Measurements from ENCODE around the gene ADAR.

Gene ADAR

DNA sequence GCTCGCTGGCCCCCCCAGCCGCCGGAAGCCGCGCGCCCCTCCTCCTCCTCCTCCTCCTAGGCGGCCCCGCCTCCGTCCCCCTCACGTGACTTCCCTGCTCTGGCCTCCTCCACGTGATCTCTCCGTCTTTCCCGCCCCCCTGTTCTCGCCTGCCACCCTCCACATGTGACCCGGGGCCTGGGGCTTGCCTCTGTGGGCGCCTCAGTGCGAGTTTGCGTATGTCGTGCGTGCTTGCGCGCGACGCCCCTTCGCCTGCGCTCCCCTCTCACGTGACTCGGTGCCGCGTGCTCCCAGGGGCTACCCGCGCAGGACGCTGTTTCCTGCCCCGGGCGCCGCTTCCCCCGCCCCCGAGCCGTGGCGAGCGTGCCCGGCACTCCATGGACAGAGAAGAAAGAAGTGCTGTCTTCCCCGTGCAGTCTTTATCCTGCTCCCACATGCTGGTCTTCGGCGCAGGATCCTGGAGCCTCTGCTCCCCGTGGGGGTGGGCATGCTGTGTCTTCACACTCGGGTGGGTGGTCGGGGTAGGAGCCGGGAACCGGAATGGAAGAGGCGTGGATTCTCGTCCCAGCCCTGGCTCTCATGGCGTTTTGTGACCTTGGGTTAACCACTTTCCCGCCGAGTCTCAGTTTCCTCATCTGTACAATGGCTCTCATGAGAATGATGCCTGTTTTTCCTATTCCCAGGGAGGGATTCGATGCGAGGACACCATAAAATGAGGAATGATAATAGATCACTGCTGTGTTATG, 49.1 kb downstream of the ADAR start:
- DNase-seq (ENCODE audit: low read depth in 2 of 2), result peak; percentile 99

DNA sequence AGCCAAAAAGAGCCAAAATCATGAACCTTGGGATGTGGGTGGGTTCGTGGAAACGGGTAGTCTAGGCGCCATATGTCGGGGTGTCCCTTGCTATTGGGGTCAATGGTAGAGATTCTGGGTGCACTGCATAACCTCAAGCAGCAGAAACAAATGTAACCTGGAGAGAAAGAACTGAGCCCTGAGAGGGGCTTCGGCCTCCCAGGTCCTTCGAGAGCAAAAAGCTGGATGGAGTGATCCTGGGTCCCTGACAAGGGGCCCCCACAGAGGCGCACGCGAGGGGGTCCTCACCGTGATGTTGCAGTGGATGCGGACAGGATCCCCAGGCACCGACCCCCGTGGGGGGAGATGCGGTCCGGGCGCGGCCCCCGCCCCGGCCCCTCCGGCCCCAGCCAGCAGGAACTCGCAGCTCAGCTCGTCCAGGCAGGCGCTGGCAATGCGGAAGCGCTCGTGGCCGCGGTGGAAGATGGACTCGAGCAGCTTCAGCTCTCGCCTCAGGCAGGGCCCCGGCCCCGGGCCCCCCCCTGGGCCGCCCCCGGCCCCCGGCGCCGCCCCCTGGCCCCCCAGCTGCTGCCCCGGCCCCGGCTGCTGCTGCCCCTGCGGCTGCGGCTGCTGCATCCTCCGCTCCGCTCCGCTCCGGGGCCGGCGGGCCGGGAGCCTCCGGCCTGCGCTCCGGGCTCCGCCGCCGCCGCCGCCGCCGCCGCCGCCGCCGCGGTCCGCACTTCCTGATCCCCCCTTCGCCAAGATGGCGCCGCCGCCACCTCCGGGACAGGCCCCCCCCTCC, 49.9 kb downstream of the ADAR start, which contains the start of gene UBE2Q1:
UBE2Q1 (minus strand) TSS at position 724 of the 781 bp plus-strand sequence; CDS start at position 615, 109 bp downstream.
- DNase-seq (ENCODE audit: low read depth in 2 of 2), result no peak

GRCh38 chr1:154557248-154557938, 50.6 kb downstream of the ADAR start:
- DNase-seq (ENCODE audit: low read depth in 2 of 2), result no peak

- no peak for DNase-seq (ENCODE audit: low read depth in 2 of 2)
Observed at GRCh38 chr1:154556422-154556821, 51.6 kb downstream of the ADAR start.

GRCh38 chr1:154553056-154554030, 54.6 kb downstream of the ADAR start:
- no peak for DNase-seq (ENCODE audit: low read depth in 2 of 2)

DNA sequence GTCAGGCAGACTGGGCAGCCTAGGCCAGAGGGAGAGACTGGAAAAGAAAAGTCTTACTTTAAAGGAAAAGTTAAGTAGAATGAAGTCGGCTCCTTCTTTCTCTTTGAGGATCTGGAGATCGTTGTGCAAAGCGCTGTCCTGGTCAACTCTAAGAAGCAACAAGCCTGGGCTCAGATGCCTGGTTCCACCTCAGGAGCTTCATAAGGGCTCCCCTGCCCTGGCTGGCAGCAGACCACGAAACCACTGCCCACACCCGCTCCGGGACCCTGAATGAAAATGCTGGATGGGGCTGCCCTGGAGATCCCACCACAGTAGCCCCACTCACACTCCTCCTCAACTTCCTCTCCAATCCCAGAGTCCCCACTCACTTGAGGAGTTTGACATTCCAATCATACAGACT, 56.0 kb downstream of the ADAR start:
- DNase-seq (ENCODE audit: low read depth in 2 of 2), result no peak

DNA sequence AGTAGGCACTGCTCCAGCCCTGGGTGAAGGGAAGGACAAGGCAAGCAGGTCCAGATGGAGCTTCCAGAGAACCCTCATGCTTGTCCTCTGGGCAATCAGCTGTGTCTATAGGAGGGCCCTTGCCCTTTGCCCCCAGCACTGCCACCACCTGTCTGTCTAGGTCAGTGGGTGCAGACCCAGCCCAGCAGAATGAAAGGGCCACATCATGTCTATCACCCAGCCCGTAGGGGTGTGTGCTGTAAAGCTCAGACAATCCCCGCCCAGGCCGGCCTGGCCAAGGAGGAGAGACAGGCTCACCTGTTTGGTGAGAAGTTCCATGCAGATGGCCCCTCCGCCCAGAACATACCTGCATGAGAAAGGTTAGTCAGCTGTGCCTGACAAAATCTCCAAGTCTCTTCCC, 56.5 kb downstream of the ADAR start:
- no peak for DNase-seq (ENCODE audit: low read depth in 2 of 2)

DNA sequence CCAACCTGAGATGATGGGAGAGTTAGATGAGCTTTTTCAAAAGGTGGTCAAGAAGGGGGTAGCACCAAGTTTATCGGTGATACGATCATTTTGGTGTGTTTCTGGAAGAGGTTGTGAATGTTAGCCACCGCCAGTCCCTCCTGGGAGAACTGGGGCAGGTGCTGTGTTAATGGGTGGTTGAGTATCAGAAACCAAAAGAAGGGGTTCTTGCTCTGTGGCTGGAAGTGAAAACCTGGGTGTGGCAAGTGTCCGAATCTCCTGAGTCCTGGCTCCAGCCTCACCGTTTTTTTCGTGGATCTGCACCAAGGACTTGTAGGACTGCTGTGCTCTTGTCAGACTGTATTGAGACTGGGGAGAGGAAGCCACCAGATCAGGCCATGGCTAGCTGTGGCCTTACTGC, 57.3 kb downstream of the ADAR start:
- DNase-seq (ENCODE audit: low read depth in 2 of 2), result no peak

GRCh38 chr1:154550070-154550469, 57.9 kb downstream of the ADAR start:
- DNase-seq (ENCODE audit: low read depth in 2 of 2), result no peak

- no peak for DNase-seq (ENCODE audit: low read depth in 2 of 2)
Observed at GRCh38 chr1:154549202-154549770, 58.7 kb downstream of the ADAR start.

- no peak for DNase-seq (ENCODE audit: low read depth in 2 of 2)
Observed at GRCh38 chr1:154548028-154548427, 60.0 kb downstream of the ADAR start.

DNA sequence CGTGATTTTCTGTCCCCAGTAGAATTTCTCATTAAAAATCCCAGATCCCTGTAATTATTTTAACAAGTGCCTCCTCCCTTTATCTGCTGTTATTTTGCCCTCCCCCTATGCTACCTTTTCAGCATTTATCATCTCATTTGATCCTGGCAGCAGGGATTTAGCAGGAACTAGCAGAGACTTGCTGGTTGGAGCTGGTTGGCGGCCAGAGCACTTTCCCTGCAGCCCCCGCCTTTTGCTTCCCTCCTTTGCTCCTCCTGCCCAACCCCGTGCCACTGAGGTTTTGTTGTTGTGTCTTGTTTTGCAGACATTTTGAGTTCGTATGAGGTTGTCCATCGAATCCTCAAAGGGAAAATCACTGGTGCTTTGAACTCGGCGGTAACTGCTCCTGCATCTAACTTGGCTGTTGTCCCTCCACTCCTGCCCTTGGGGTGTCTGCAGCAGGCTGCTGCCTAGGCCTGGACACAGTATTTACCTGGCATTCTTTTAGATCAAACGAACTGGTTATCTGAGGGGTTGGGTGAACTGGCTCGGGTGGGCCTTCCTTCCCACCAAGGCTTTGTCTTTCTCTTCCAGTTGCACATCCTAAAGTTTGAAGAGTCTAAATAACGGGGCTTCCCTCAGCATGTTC, 60.8 kb downstream of the ADAR start:
- no peak for DNase-seq (ENCODE audit: low read depth in 2 of 2)

- DNase-seq (ENCODE audit: low read depth in 2 of 2), result peak; percentile 18 to 38
Observed at GRCh38 chr1:154546264-154547063, 61.5 kb downstream of the ADAR start.

DNA sequence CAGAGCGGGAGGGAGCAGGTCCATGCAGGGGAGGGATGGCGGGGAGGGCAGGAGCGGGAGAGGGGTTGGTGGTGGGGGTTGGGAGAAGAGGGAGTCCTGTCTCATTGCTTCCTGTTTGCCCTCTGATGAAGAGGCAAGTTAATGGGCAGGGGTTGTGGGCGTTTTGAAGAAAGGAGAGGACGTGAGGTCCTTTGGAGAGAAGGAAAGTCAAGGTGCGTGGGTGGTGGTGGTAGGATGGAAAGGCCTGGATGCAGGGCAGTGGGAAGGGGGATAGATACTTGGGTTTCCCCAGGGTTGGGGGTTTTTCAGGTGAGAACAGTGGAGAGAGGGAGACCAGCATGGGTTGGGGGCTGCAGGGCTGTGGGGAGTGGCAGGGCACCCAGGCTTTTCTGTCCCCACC, 66.8 kb downstream of the ADAR start:
- DNase-seq (ENCODE audit: low read depth in 2 of 2), result no peak

DNA sequence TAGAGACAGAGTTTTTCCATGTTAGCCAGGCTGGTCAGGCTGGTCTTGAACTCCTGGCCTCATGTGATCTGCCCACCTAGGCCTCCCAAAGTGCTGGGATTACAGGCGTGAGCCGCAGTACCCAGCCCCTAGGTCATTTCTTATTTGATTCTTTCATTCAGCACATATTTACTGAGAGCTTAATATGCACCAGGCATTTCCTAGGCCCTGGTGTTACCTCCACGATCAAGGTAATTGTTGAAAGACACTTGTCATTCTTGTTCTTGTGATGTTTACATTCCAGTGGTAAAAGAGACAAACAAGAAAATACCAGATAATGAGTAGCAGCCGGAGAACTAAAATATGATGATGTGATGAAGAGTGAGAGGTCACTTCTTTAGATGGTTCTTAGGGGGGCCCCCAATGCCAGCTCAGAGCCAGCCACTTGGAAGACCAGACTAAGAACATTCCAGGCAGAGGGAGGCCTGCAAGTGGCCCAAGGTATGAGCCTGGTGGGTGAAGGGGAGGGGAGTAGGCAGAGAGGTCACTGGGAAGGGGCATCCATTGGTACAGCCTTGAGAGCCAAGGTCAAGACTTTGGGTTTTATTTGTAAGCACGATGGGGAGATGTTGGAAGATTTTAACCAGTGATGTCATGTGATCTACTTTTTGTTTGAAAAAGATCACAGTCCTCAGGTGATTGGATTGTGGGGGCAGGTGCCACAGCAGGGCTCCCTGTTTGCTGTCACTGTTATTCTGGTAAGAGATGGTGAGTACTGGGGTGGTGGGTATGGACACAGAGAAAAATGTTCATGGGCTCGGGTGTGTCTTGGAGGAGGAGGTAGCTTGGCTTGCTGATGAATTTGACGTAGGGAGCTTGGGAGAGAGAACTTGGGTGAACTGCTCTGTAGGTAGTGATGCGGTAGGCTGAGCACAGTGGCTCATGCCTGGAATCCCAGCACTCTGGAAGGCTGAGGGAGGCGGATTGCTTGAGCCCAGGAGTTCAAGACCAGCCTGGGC, 68.2 kb downstream of the ADAR start:
- no peak for DNase-seq (ENCODE audit: low read depth in 2 of 2)

DNA sequence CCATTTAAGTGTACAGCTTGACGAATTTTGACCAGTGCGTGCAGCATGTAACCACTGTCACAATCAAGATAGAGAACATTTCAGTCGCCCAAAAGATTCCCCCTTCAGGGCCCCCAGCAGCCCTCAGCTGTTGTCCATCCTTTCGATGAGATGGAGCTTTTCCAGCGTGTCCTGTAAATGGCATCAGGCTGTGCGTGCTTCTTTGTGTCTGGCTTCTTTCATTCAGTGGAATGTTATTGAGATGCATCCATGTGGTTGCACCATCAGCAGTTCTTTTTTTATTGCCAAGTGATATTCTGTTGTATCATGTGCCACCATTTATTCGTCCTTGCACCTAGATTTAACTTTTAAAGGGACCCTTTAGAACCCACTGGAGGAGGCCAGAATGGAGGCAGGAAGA, 71.4 kb downstream of the ADAR start:
- no peak for DNase-seq (ENCODE audit: low read depth in 2 of 2)

DNA sequence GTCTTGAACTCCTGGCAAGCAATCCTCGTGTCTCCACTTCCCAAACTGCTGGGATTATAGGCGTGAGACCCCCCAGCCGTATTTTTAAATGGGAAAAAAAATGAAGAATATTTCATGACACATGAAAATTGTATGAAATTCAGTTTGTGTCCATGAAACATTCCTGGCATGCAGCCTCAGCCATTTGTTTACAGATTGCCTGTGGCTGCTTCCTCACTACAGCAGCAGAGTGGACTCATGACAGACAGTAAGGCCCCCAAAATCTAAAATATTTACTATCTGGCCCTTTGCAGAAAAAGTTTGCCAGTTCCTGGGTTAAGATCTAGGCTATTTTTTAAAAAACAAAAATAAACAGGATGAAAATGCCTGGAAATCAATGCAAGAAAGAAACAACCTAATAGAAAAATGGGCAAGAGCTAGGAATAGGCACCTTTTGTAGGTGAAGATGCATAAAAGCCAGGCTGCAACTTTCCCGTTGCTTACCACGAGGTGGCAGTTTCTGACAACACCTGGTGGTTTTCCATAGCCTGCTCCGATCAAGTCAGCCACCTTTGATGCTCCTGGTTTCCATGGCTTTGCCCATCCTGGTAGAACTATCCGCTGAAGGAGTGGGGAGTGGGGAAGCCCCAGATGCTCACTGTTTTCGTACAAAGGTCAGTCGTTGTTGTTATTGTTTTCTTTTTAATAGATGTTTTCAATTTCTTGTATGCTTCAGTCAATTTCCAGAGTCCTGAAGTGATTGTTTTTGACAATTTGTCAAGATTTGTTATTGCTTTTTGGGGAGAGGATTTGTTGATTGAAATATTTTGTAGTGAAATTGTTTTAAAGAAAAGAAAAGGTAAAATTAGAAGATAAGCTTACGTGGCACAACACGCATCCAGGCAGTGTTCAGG, 73.8 kb downstream of the ADAR start:
- no peak for DNase-seq (ENCODE audit: low read depth in 2 of 2)

Data from stimulated activated CD8-positive, alpha-beta memory T cell treated with anti-CD3 and anti-CD28 coated beads, Interleukin-2, amount 100 ng/mL, for 48 hours (primary cell).